Measurements from ENCODE around the gene ALOX15.

GRCh38 chr17:4664230-4664629 is 22.8 kb upstream of the ALOX15 start:
- no peak for TF ChIP-seq POLR2A (IDR thresholded peaks at IDR 0.05)
- TF ChIP-seq, protein P1, sequence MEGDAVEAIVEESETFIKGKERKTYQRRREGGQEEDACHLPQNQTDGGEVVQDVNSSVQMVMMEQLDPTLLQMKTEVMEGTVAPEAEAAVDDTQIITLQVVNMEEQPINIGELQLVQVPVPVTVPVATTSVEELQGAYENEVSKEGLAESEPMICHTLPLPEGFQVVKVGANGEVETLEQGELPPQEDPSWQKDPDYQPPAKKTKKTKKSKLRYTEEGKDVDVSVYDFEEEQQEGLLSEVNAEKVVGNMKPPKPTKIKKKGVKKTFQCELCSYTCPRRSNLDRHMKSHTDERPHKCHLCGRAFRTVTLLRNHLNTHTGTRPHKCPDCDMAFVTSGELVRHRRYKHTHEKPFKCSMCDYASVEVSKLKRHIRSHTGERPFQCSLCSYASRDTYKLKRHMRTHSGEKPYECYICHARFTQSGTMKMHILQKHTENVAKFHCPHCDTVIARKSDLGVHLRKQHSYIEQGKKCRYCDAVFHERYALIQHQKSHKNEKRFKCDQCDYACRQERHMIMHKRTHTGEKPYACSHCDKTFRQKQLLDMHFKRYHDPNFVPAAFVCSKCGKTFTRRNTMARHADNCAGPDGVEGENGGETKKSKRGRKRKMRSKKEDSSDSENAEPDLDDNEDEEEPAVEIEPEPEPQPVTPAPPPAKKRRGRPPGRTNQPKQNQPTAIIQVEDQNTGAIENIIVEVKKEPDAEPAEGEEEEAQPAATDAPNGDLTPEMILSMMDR (IDR thresholded peaks at IDR 0.05): no peak
